Colonic mucosa (tissue), 4 donors: Measurements from ENCODE around the gene TGFB3. TPM values are rescaled to one million over a fixed set of nuclear protein-coding genes. Genes with fewer than 3 reads are reported as not detected.

Experiments
- DNase-seq: peaks from one replicate; pipeline ENCODE4 v3.0.0-alpha.2; 2020
- H3K27ac ChIP-seq: fragments of 200-600 bp; one replicate; pipeline ENCODE4 v1.8.0; 2021
- H3K27me3 ChIP-seq: fragments of 200-600 bp; one replicate; pipeline ENCODE4 v1.8.0; 2021
- H3K36me3 ChIP-seq: fragments of 200-600 bp; one replicate; pipeline ENCODE4 v1.8.0; 2021
- H3K4me1 ChIP-seq: fragments of 200-600 bp; one replicate; pipeline ENCODE4 v1.8.0; 2021; ENCODE audit warnings: mild to moderate bottlenecking
- H3K4me3 ChIP-seq: fragments of 200-600 bp; one replicate; pipeline ENCODE4 v1.8.0; 2021
- H3K9ac ChIP-seq, 2 donors: one replicate each; pipeline ENCODE4 v1.7.0; 2013; ENCODE audit warnings: control low read depth in 2 of 2, low read depth in 2 of 2, low read length in 2 of 2
- H3K9me3 ChIP-seq: fragments of 200-600 bp; one replicate; pipeline ENCODE4 v1.8.0; 2021
- CTCF ChIP-seq: fragments of 200-600 bp; IDR thresholded peaks from one replicate; pipeline ENCODE4 v1.8.0; 2022; ENCODE audit warnings: antibody characterized with exemption, mild to moderate bottlenecking
- intact Hi-C: fragments of 100-400 bp; cut with DNase I; formaldehyde crosslinking; loops from one replicate; pipeline ENCODE4 v1.14.1; 2022
- total RNA-seq, 2 donors: library from RNA; stranded (reverse); fragmentation: NEBNext Ultra II Directional in 1 of 2; extraction: Animal tissue kit (Norgen Biotek cat#: 25700) in 1 of 2; gene quantifications; one replicate each; pipeline ENCODE4 v1.2.1, GENCODE V29; 2021
- donor health status: healthy.
- donor health status: DM: no; HTN: no; CAD: no.
- donor health status: DM: no; HTN: no; CAD: no.

The TGFB3 gene
- total RNA-seq, 2 donors from 2014 or later: 3.9 to 6.5 TPM

- intact Hi-C loops: no loop called here
- H3K9me3 ChIP-seq: no peaks in the 10 kb centered on the region
- H3K27ac ChIP-seq: no peak overlapping the region
- H3K4me3 ChIP-seq: no peak overlapping the region
- H3K9ac ChIP-seq: no peak overlapping the region
- no peaks in the 10 kb centered on the region for H3K27me3 ChIP-seq
- peaks cover 6% of the 10 kb centered on the region for H3K4me1 ChIP-seq
- no peak for TF ChIP-seq CTCF
- no peaks in the 10 kb centered on the region for H3K36me3 ChIP-seq
- no peak for DNase-seq
Observed at GRCh38 chr14:75913183-75913582, 68.6 kb downstream of the TGFB3 start.

DNA sequence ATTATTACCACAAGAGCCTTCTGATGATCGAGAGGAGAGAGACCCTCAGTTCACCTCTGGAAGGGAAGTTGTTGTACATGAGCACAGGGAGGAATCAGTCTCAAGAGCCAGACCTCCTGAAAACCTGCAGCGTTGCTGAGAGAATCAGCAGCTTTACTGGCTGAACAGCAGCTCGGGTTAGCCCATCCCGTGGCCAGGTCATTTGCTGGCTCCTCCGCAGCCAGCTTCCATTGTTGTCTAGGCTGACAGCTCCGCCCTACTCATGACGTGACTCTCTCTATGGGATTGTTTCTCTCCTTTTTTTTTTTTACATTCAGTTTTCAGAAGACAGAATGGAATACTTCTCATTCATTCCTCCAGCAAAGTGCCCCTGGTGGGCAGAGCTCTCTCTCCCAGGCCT, 69.9 kb downstream of the TGFB3 start:
- intact Hi-C loops: no loop called here
- Histone ChIP-seq H3K9me3 (no peaks in the 10 kb centered on the region), H3K27ac (no peak overlapping the region), H3K4me3 (no peak overlapping the region), H3K36me3 (no peaks in the 10 kb centered on the region), H3K27me3 (no peaks in the 10 kb centered on the region), H3K9ac (no peak overlapping the region), H3K4me1 (peaks cover 6% of the 10 kb centered on the region)
- no peak for TF ChIP-seq CTCF
- DNase-seq: peak; percentile 41

- intact Hi-C loops: no loop called here
- TF ChIP-seq CTCF: no peak
- Histone ChIP-seq H3K9me3 (no peaks in the 10 kb centered on the region), H3K27me3 (no peaks in the 10 kb centered on the region), H3K36me3 (no peaks in the 10 kb centered on the region), H3K9ac (no peak overlapping the region), H3K4me3 (no peak overlapping the region), H3K4me1 (peaks cover 6% of the 10 kb centered on the region), H3K27ac (peak overlapping the region; percentile 28)
- DNase-seq: no peak
Observed at GRCh38 chr14:75910048-75910447, 71.7 kb downstream of the TGFB3 start.

DNA sequence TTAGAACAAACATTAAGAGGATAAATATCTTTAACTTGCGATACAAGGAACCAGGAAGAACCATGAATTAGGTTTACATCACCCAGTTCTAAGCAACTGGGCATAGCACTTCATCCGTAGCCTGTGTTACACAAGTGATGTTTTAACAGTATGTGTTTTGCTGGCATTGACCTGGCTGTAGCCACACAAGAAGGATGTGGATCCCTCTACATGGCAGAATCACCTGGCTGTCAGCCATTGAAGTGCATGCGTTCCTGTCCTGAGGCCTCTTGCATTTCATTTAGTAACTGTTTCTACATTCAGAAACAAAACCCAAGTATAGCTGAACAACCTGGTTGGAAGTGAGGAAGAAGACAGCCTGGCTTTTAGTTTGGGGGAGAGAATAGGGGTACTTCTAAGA, 72.2 kb downstream of the TGFB3 start:
- Histone ChIP-seq H3K36me3 (no peaks in the 10 kb centered on the region), H3K27me3 (no peaks in the 10 kb centered on the region), H3K27ac (no peak overlapping the region), H3K9ac (no peak overlapping the region), H3K9me3 (no peaks in the 10 kb centered on the region), H3K4me3 (no peak overlapping the region), H3K4me1 (peaks cover 6% of the 10 kb centered on the region)
- intact Hi-C loops: loop anchor here (10.0 kb wide), 1 partner anchor 205 kb away; no protein-coding TSS in a partner anchor
- DNase-seq: no peak
- TF ChIP-seq CTCF: no peak

Other genes starting within 250 kb of the TGFB3 start
- 10 to 100 TPM; 26.5 to 26.6 TPM for gene IFT43, start 3.8 kb upstream of the TGFB3 start, total RNA-seq
- gene GPATCH2L, start 169.9 kb upstream of the TGFB3 start, total RNA-seq: 10 to 100 TPM; 33.7 to 34.7 TPM